PC-9 (cell line): ENCODE data around the gene LMOD3.

ENCODE experiments used
- CTCF ChIP-seq: fragments of 200-600 bp; sonication (generic); conservative IDR thresholded peaks from 2 replicates; pipeline ENCODE4 v1.6.1; 2017; ENCODE audit warnings: mixed run types, antibody characterized with exemption, mild to moderate bottlenecking, moderate library complexity
- EZH2 ChIP-seq: fragments of 200-600 bp; sonication (generic); IDR thresholded peaks from 2 replicates; pipeline ENCODE4 v1.8.0; 2017; ENCODE audit warnings: antibody characterized with exemption, low read depth

- TF ChIP-seq CTCF: no peak
- no peak for TF ChIP-seq EZH2
These were observed 11.4 kb downstream of the LMOD3 start for GRCh38 chr3:69110941-69111546.
